Measurements from ENCODE around the gene DUS2.

DNA sequence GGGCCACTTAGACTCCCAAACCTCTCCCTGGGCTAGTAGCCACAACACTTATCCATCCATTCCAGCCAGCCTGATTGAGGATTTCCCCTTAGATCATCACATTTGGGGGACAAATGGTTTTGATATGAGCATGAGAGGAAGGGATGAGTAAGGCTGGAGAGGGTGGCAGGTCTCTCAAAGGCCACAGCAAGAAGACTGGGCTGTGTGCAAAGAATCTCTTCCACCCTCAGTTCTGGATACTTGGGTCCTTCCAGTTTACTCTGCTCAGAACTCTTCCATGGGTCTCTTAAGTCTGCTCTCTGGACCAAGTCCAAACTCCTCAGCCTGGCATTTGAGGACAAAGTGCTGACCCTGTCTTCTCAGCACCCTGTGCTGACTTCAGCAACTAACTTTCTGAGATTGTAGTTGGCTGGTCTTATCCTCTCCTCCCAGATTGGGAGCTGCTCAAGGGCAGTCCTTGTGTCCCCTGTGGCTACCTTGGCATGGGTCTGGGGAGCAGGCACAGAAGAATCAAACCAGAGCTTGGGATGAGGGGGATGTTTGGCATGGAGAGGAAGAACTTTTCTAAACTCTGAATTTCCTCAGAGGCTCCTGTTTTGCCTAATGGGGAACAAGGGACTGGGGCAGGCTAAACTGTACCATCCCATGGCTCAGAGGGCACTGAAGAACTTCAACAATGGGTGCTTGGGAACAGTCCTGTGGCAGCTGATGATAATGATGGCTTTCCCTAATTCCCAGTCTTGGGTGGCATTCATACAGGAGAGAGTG, 59.0 kb downstream of the DUS2 start:
- TF ChIP-seq ZNF48 (tag by site-specific recombination; IDR thresholded peaks at IDR 0.05), result no peak
- TF ChIP-seq, protein P1, sequence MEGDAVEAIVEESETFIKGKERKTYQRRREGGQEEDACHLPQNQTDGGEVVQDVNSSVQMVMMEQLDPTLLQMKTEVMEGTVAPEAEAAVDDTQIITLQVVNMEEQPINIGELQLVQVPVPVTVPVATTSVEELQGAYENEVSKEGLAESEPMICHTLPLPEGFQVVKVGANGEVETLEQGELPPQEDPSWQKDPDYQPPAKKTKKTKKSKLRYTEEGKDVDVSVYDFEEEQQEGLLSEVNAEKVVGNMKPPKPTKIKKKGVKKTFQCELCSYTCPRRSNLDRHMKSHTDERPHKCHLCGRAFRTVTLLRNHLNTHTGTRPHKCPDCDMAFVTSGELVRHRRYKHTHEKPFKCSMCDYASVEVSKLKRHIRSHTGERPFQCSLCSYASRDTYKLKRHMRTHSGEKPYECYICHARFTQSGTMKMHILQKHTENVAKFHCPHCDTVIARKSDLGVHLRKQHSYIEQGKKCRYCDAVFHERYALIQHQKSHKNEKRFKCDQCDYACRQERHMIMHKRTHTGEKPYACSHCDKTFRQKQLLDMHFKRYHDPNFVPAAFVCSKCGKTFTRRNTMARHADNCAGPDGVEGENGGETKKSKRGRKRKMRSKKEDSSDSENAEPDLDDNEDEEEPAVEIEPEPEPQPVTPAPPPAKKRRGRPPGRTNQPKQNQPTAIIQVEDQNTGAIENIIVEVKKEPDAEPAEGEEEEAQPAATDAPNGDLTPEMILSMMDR (tag by site-specific recombination; IDR thresholded peaks at IDR 0.05), result no peak
